ENCODE measurements around the gene PRMT3.

The PRMT3 gene

GRCh38 chr11:20407344-20407743 lies 19.8 kb downstream of the PRMT3 start:
- DNase-seq (ENCODE audit: extremely low read depth, insufficient read length) = no peak
- no peak overlapping the region for H3K4me3 ChIP-seq (replicated peaks; ENCODE audit: low read depth, low read length)
- TF ChIP-seq CTCF (IDR thresholded peaks at IDR 0.05; ENCODE audit: insufficient read depth, low read length, poor library complexity, severe bottlenecking) = no peak
- H3K27me3 ChIP-seq (replicated peaks; ENCODE audit: control insufficient read depth, insufficient read depth, low read length) = no peaks in the 10 kb centered on the region
- H3K36me3 ChIP-seq (ENCODE audit: control insufficient read depth, insufficient read depth, low read length) = no peaks in the 10 kb centered on the region

- DNase-seq (ENCODE audit: extremely low read depth, insufficient read length) = no peak
- Histone ChIP-seq H3K4me3 (replicated peaks; ENCODE audit: low read depth, low read length) (no peak overlapping the region), H3K36me3 (ENCODE audit: control insufficient read depth, insufficient read depth, low read length) (peaks cover 3% of the 10 kb centered on the region), H3K27me3 (replicated peaks; ENCODE audit: control insufficient read depth, insufficient read depth, low read length) (no peaks in the 10 kb centered on the region)
- TF ChIP-seq CTCF (IDR thresholded peaks at IDR 0.05; ENCODE audit: insufficient read depth, low read length, poor library complexity, severe bottlenecking) = no peak
Measured at GRCh38 chr11:20415432-20415831, 27.9 kb downstream of the PRMT3 start.

- no peak overlapping the region for H3K4me3 ChIP-seq (replicated peaks; ENCODE audit: low read depth, low read length)
- no peak for DNase-seq (ENCODE audit: extremely low read depth, insufficient read length)
- TF ChIP-seq CTCF (IDR thresholded peaks at IDR 0.05; ENCODE audit: insufficient read depth, low read length, poor library complexity, severe bottlenecking) = no peak
- H3K36me3 ChIP-seq (ENCODE audit: control insufficient read depth, insufficient read depth, low read length) = peaks cover 3% of the 10 kb centered on the region
- H3K27me3 ChIP-seq (replicated peaks; ENCODE audit: control insufficient read depth, insufficient read depth, low read length) = no peaks in the 10 kb centered on the region
Measured at GRCh38 chr11:20417771-20418170, 30.3 kb downstream of the PRMT3 start.

GRCh38 chr11:20421946-20422345 lies 34.4 kb downstream of the PRMT3 start:
- no peak for TF ChIP-seq CTCF (IDR thresholded peaks at IDR 0.05; ENCODE audit: insufficient read depth, low read length, poor library complexity, severe bottlenecking)

GRCh38 chr11:20429216-20429615 lies 41.7 kb downstream of the PRMT3 start:
- TF ChIP-seq CTCF (IDR thresholded peaks at IDR 0.05; ENCODE audit: insufficient read depth, low read length, poor library complexity, severe bottlenecking) = no peak
- peaks cover 1% of the 10 kb centered on the region; the same call in 1 of the 2 replicates for H3K36me3 ChIP-seq (ENCODE audit: control insufficient read depth, insufficient read depth, low read length)
- no peak overlapping the region for H3K4me3 ChIP-seq (replicated peaks; ENCODE audit: low read depth, low read length)
- no peaks in the 10 kb centered on the region for H3K27me3 ChIP-seq (replicated peaks; ENCODE audit: control insufficient read depth, insufficient read depth, low read length)
- no peak for DNase-seq (ENCODE audit: extremely low read depth, insufficient read length)

More at GRCh38 chr11:20421946-20422345, 34.4 kb downstream of the PRMT3 start:
- H3K4me3 ChIP-seq (replicated peaks; ENCODE audit: low read depth, low read length) = no peak overlapping the region
- no peaks in the 10 kb centered on the region; the same call in none of the 2 replicates for H3K36me3 ChIP-seq (ENCODE audit: control insufficient read depth, insufficient read depth, low read length)
- no peaks in the 10 kb centered on the region for H3K27me3 ChIP-seq (replicated peaks; ENCODE audit: control insufficient read depth, insufficient read depth, low read length)
- no peak for DNase-seq (ENCODE audit: extremely low read depth, insufficient read length)

- Histone ChIP-seq H3K4me3 (replicated peaks; ENCODE audit: low read depth, low read length) (no peak overlapping the region), H3K36me3 (ENCODE audit: control insufficient read depth, insufficient read depth, low read length) (peaks cover 11% of the 10 kb centered on the region), H3K27me3 (replicated peaks; ENCODE audit: control insufficient read depth, insufficient read depth, low read length) (no peaks in the 10 kb centered on the region)
- TF ChIP-seq CTCF (IDR thresholded peaks at IDR 0.05; ENCODE audit: insufficient read depth, low read length, poor library complexity, severe bottlenecking) = no peak
- no peak for DNase-seq (ENCODE audit: extremely low read depth, insufficient read length)
Measured at GRCh38 chr11:20438637-20439036, 51.1 kb downstream of the PRMT3 start.
